K562 (cell line): ENCODE data around the gene ALOX5. TPM values are rescaled to one million over a fixed set of nuclear protein-coding genes. Genes with fewer than 3 reads are reported as not detected.
"Not testable (repeated sequence)": the region's sequence is repeated elsewhere in the genome, so short reads cannot be mapped to it uniquely, and the experiment has no call there.

Experiments
- ATAC-seq: fragments of 200-7000 bp; cut with Tn5 transposase; 3 replicates; pipeline ENCODE4 v1.9.1; 2020; ENCODE audit warnings: moderate library complexity
- BruUV-seq: library from RNA; stranded (reverse); fragments of 400-500 nt; replicated peaks from 2 replicates; lab custom pipeline; 2021; lab: Mats Ljungman, UMichigan
- CTCF ChIA-PET: fragments of 300-600 bp; formaldehyde crosslinking; extraction: SDS; loops from one replicate; lab custom pipeline; 2021; ENCODE audit warnings: low intra/inter-chr PET ratio; lab: Yijun Ruan, JAX
- POLR2A ChIA-PET: fragments of 300-600, 350-650 bp; sonication (Branson Sonifier 250); formaldehyde crosslinking; extraction: SDS; loops from one replicate; lab custom pipeline; 2021; ENCODE audit warnings: antibody characterized with exemption, inconsistent platforms; lab: Yijun Ruan, JAX
- DNase-seq, 4 experiments: peaks; one replicate each; pipeline versions ENCODE4 v3.0.0 to v3.0.0-alpha.2; 2011 to 2018; ENCODE audit warnings: low spot score in 3 of 4, mixed read lengths in 3 of 4; ENCODE audit errors: extremely low read depth in 1 of 4
- FAIRE-seq: peaks from 2 replicates; lab custom pipeline; 2011; peaks lifted over from hg19 to GRCh38; lab: Jason Lieb, UNC
- H2AFZ ChIP-seq: 2 replicates; pipeline ENCODE4 v1.6.0; 2011; ENCODE audit warnings: low read depth, low read length, control low read depth, inconsistent platforms
- H3K27ac ChIP-seq: fragments of 200-600 bp; 3 replicates; pipeline ENCODE4 v1.8.0; 2011; ENCODE audit warnings: low read depth, mild to moderate bottlenecking, control low read depth, inconsistent platforms, low read length, moderate library complexity, mixed read lengths; ENCODE audit errors: extremely low read depth
- H3K27me3 ChIP-seq, 2 experiments: fragments of 300-600 bp in 1 of 2; 2 replicates in 1 of 2; 3 replicates in 1 of 2; pipeline versions ENCODE4 v1.6.0 to v1.8.0; 2011; ENCODE audit warnings: inconsistent platforms in 2 of 2, low read length in 2 of 2, mild to moderate bottlenecking in 1 of 2, mixed read lengths in 1 of 2, moderate library complexity in 1 of 2; ENCODE audit not compliant: control insufficient read depth in 2 of 2, insufficient read depth in 2 of 2
- H3K36me3 ChIP-seq: fragments of 300-600 bp; 3 replicates; pipeline ENCODE4 v1.8.0; 2011; ENCODE audit warnings: mild to moderate bottlenecking, low read length, inconsistent platforms; ENCODE audit not compliant: control insufficient read depth, insufficient read depth
- H3K4me1 ChIP-seq, 2 experiments: fragments of 200-600 bp in 1 of 2; replicated peaks in 1 of 2; 2 replicates in 1 of 2; 3 replicates in 1 of 2; pipeline versions ENCODE4 v1.5.1 to v1.8.0; 2011; ENCODE audit warnings: inconsistent platforms in 2 of 2, low read length in 2 of 2, mild to moderate bottlenecking in 1 of 2, mixed read lengths in 1 of 2, moderate library complexity in 1 of 2; ENCODE audit not compliant: control insufficient read depth in 2 of 2, insufficient read depth in 2 of 2
- H3K4me2 ChIP-seq: 2 replicates; pipeline ENCODE4 v1.6.1; 2011; ENCODE audit warnings: low read length, control low read depth, inconsistent platforms, mixed read lengths; ENCODE audit not compliant: insufficient read depth
- H3K4me3 ChIP-seq: fragments of 200-600 bp; sonication (generic), shearing (Covaris generic); 2 replicates; pipeline ENCODE4 v1.5.1; 2016; ENCODE audit warnings: control low read depth, inconsistent platforms
- H3K79me2 ChIP-seq: fragments of 200-600 bp; 3 replicates; pipeline ENCODE4 v1.8.0; 2011; ENCODE audit warnings: low read length, inconsistent platforms; ENCODE audit not compliant: control insufficient read depth, insufficient read depth
- H3K9ac ChIP-seq, 2 experiments: 2 replicates each; pipeline versions ENCODE4 v1.6.0 to v1.6.1; 2011; ENCODE audit warnings: low read depth in 2 of 2, low read length in 2 of 2, control low read depth in 1 of 2, inconsistent platforms in 1 of 2, mild to moderate bottlenecking in 1 of 2, mixed read lengths in 1 of 2; ENCODE audit not compliant: insufficient read depth in 1 of 2
- H3K9me1 ChIP-seq: one replicate; pipeline ENCODE4 v1.6.0; 2011; ENCODE audit warnings: inconsistent platforms, mild to moderate bottlenecking, low read length, moderate library complexity; ENCODE audit not compliant: control insufficient read depth, insufficient read depth
- H3K9me3 ChIP-seq: replicated peaks from 2 replicates; pipeline ENCODE4 v1.5.1; 2011; ENCODE audit warnings: low read depth, low read length, inconsistent platforms; ENCODE audit not compliant: control insufficient read depth, insufficient read depth
- H4K20me1 ChIP-seq: replicated peaks from 2 replicates; pipeline ENCODE4 v1.6.1; 2011; ENCODE audit warnings: low read length, inconsistent platforms, mixed read lengths; ENCODE audit not compliant: control insufficient read depth, insufficient read depth
- BCOR ChIP-seq: fragments of 450-650 bp; IDR thresholded peaks from 2 replicates; pipeline ENCODE4 v1.6.1; 2016
- CTBP1 ChIP-seq: fragments of 450-650 bp; IDR thresholded peaks from 2 replicates; pipeline ENCODE4 v1.6.1; 2016; ENCODE audit warnings: borderline replicate concordance
- KDM1A ChIP-seq, 2 experiments: fragments of 450-650 bp; IDR thresholded peaks; 2 replicates each; pipeline ENCODE4 v1.6.1; 2016; ENCODE audit warnings: mild to moderate bottlenecking in 2 of 2
- RBBP5 ChIP-seq: fragments of 200-600 bp; sonication (generic); IDR thresholded peaks from 2 replicates; pipeline ENCODE4 v1.6.1; 2012; ENCODE audit warnings: borderline replicate concordance, mild to moderate bottlenecking, low read length, control low read depth, inconsistent platforms; ENCODE audit not compliant: insufficient read depth, poor library complexity, severe bottlenecking
- RBM25 ChIP-seq: fragments of 200-400 bp; formaldehyde crosslinking; IDR thresholded peaks from 2 replicates; pipeline ENCODE4 v1.6.1; 2018; ENCODE audit warnings: low read length, low read depth, moderate library complexity; ENCODE audit not compliant: severe bottlenecking
- TFAP4 ChIP-seq: sonication (generic); formaldehyde crosslinking; IDR thresholded peaks from 2 replicates; pipeline ENCODE4 v1.8.0; 2022; ENCODE audit warnings: missing genetic modification reagents, mild to moderate bottlenecking, moderate library complexity, borderline replicate concordance
- ZNF146 ChIP-seq: IDR thresholded peaks from one replicate; pipeline ENCODE4 v1.6.1; 2018; ENCODE audit warnings: missing compliant biosample characterization; ENCODE audit not compliant: unreplicated experiment
- WGBS: fragments of 100-300 bp; shearing (Covaris generic); methylation state at CpG from one replicate; pipeline ENCODE4 v1.1.6; 2016; ENCODE audit warnings: low coverage, mixed read lengths; ENCODE audit not compliant: insufficient coverage; ENCODE audit errors: missing lambda C conversion rate; 5-methylcytosine and 5-hydroxymethylcytosine counted together
- in situ Hi-C: fragments of 300-500 bp; cut with MboI; formaldehyde crosslinking; loops from 4 replicates; pipeline ENCODE4 v1.15.0; 2018; ENCODE audit warnings: inconsistent platforms, mixed read lengths
- intact Hi-C: fragments of 100-400 bp; cut with micrococcal nuclease; formaldehyde crosslinking; loops from 2 replicates; pipeline ENCODE4 v1.14.2; 2022
- polyA plus RNA-seq, 8 experiments: library from polyadenylated mRNA; depleted of rRNA in 4 of 8; stranded (reverse) in 5 of 8; unstranded in 3 of 8; fragments of >200 nt; fragmentation: Nextera tagmentation in 2 of 8; fragmentation: Illumina TruSeq in 1 of 8; extraction: Ambion mirVana in 2 of 8; extraction: Trizol in 1 of 8; gene quantifications; 2 replicates each; pipeline versions ENCODE4 v1.2.1 to v1.2.3, GENCODE V29; 2011 to 2014; ENCODE audit warnings: inconsistent platforms in 1 of 8, missing spikeins in 1 of 8
- total RNA-seq, 7 experiments: library from RNA; depleted of rRNA in 6 of 7; stranded (reverse); fragments of >200 nt in 6 of 7; fragmentation: Illumina TruSeq in 2 of 7; extraction: Trizol in 2 of 7; gene quantifications; 2 replicates each; pipeline versions ENCODE4 v1.2.1 to v1.2.3, GENCODE V29; 2011 to 2021; ENCODE audit warnings: low replicate concordance in 1 of 7

Gene ALOX5
- total and polyA plus RNA-seq, 9 of the 15 experiments (the other 6 are each of a cell fraction or from before 2014, with no cell fraction given) = 0.10 to 2.4 (median 1.4) TPM

- TF ChIP-seq TFAP4 (peak; percentile 52; the same call in 1 of the 2 replicates), RBBP5 (peak; percentile 36), CTBP1 (peak; percentile 54; the same call in 1 of the 2 replicates)
These were observed 11.8 kb upstream of the ALOX5 start (continued) for GRCh38 chr10:45361983-45362799.

DNA sequence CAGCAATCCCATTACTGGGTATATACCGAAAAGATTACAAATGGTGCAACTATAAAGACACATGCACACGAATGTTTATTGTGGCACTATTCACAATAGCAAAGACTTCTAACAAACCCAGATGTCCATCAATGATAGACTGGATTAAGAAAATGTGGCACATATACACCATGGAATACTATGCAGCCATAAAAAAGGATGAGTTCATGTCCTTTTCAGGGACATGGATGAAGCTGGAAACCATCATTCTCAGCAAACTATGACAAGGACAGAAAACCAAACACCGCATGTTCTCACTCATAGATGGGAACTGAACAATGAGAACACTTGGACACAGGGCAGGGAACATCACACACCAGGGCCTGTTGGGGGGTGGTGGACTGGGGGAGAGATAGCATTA is 6.4 kb upstream of the ALOX5 start:
- H3K4me3 ChIP-seq, H3K9ac ChIP-seq, BruUV-seq, H2AFZ ChIP-seq, H4K20me1 ChIP-seq, in situ Hi-C loops, H3K36me3 ChIP-seq, CTCF ChIA-PET, H3K9me3 ChIP-seq, POLR2A ChIA-PET, DNase-seq, H3K27me3 ChIP-seq, ATAC-seq, H3K79me2 ChIP-seq, H3K4me1 ChIP-seq, FAIRE-seq, H3K9me1 ChIP-seq, intact Hi-C loops, H3K4me2 ChIP-seq, H3K27ac ChIP-seq: not testable (repeated sequence)
- TF ChIP-seq ZNF146 (CRISPR knock-in tag) (peak; percentile 79), KDM1A (IDR thresholded peaks at IDR 0.05) (peak in 1 of 2 experiments; percentile 27; a peak in 1 of 4 replicates), RBM25 (peak; percentile 6), BCOR (peak; percentile 50; the same call in 1 of the 2 replicates)
- WGBS = 14% methylated on average over 3 of the region's 3 CpGs
